Ectodermal cell (in vitro differentiated cells): Measurements from ENCODE around the gene RALA.

Experiments used
- H3K27ac ChIP-seq: 2 replicates; pipeline ENCODE4 v1.7.0; 2013; ENCODE audit warnings: mild to moderate bottlenecking, low read depth, low read length; ENCODE audit not compliant: insufficient read depth, poor library complexity, severe bottlenecking
- H3K27me3 ChIP-seq: 2 replicates; pipeline ENCODE4 v1.7.0; 2013; ENCODE audit warnings: mild to moderate bottlenecking, low read length; ENCODE audit not compliant: insufficient read depth, control insufficient read depth, poor library complexity, severe bottlenecking
- H3K36me3 ChIP-seq: one replicate; pipeline ENCODE4 v1.7.0; 2013; ENCODE audit warnings: low read length; ENCODE audit not compliant: control insufficient read depth, insufficient read depth
- H3K4me1 ChIP-seq: one replicate; pipeline ENCODE4 v1.7.0; 2013; ENCODE audit warnings: low read length; ENCODE audit not compliant: control insufficient read depth, insufficient read depth
- H3K4me3 ChIP-seq: 2 replicates; pipeline ENCODE4 v1.7.0; 2013; ENCODE audit warnings: low read depth, low read length, control low read depth; ENCODE audit not compliant: insufficient read depth
- H3K9me3 ChIP-seq: 2 replicates; pipeline ENCODE4 v1.7.0; 2013; ENCODE audit warnings: mild to moderate bottlenecking, low read length, moderate library complexity; ENCODE audit not compliant: control insufficient read depth
- WGBS, 2 experiments: methylation state at CpG; one replicate each; pipeline ENCODE4 v1.1.7; 2013; ENCODE audit warnings: missing lambda C conversion rate in 2 of 2; 5-methylcytosine and 5-hydroxymethylcytosine counted together

The RALA gene

DNA sequence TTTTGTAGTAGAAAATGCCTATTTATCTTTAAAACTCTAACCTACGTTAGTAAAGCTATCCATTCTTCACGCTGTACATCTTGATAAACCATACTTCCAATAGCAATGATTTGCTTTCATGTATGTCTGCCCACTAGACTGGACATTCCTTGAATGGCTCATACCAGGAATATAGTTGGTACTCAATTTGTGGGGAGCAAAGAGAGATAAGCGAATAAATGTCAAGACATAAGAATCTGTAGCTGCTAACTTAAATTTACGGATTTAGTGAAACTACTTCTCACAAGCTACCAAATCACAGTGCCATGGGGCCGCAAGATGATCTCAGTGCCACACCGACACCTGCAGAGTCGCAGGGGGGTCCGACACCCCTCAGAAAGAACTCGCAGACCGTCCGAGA, 763 bp upstream of the RALA start:
- H3K9me3 ChIP-seq, result no peaks in the 10 kb centered on the region
- no peaks in the 10 kb centered on the region for H3K36me3 ChIP-seq
- peak overlapping the region; percentile 98 for H3K27ac ChIP-seq
- 28% methylated on average over 11 of the region's 11 CpGs for WGBS, 2 experiments
- H3K27me3 ChIP-seq, result no peaks in the 10 kb centered on the region
- peaks cover 19% of the 10 kb centered on the region for H3K4me1 ChIP-seq
- H3K4me3 ChIP-seq, result peak overlapping the region; percentile 91

GRCh38 chr7:39623732-39624441, 515 bp downstream of the RALA start:
- peaks cover 19% of the 10 kb centered on the region for H3K4me1 ChIP-seq
- WGBS, 2 experiments, result 0% methylated on average over 67 of the region's 68 CpGs
- no peaks in the 10 kb centered on the region for H3K36me3 ChIP-seq
- H3K4me3 ChIP-seq, result peak overlapping the region; percentile 91
- no peaks in the 10 kb centered on the region for H3K9me3 ChIP-seq
- no peaks in the 10 kb centered on the region for H3K27me3 ChIP-seq
- H3K27ac ChIP-seq, result peak overlapping the region; percentile 98

GRCh38 chr7:39624442-39624807, 1.1 kb downstream of the RALA start:
- no peak overlapping the region for H3K27ac ChIP-seq
- peaks cover 19% of the 10 kb centered on the region for H3K4me1 ChIP-seq
- no peaks in the 10 kb centered on the region for H3K27me3 ChIP-seq
- no peaks in the 10 kb centered on the region for H3K36me3 ChIP-seq
- H3K4me3 ChIP-seq, result peak overlapping the region; percentile 91
- 1 to 9% methylated on average over 7 of the region's 7 CpGs for WGBS, 2 experiments
- H3K9me3 ChIP-seq, result no peaks in the 10 kb centered on the region

DNA sequence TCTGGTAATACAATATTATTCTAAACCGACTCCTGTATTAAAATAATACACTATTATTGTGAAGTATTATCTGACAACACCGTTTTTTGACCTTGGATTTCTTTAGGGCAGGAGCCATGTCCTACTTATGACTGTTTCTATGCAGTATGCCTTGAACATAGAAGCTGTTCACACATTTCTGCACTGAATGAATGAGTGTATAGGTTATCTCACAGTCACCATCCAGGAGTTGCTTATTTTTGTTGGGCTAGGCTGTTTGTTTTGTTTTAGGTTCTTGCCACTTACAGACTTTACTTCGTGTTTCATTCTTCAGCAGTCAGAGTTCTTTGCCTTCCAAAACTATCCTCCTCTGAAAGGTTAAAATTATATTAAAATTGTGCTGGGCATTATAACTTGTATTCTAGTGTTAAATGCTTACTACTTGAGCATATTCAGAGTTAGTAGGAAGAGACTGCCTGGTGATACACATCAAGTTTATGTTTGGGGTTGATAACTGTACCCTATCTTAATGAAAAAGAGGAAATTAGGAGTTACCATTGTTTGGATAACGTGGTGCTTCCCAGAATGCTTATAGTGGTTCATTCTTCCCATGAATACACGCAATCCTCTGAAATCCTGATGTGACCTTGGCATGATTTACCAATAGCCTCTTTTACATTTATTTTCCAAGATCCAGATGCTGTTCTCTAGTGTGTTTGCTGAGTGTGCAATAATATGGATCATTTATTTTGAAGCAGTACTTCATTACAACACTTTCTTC, 1.7 kb downstream of the RALA start:
- no peaks in the 10 kb centered on the region for H3K36me3 ChIP-seq
- H3K27me3 ChIP-seq, result no peaks in the 10 kb centered on the region
- no peak overlapping the region for H3K27ac ChIP-seq
- H3K4me3 ChIP-seq, result no peak overlapping the region
- H3K4me1 ChIP-seq, result peaks cover 19% of the 10 kb centered on the region
- 79 to 80% methylated on average over 2 to 5 of the region's 5 CpGs for WGBS, 2 experiments
- H3K9me3 ChIP-seq, result no peaks in the 10 kb centered on the region

- Histone ChIP-seq H3K36me3 (no peaks in the 10 kb centered on the region), H3K27ac (no peak overlapping the region)
- WGBS, 2 experiments, result 90 to 96% methylated on average over 8 of the region's 8 CpGs
Measured at GRCh38 chr7:39631736-39632308, 8.4 kb downstream of the RALA start.

DNA sequence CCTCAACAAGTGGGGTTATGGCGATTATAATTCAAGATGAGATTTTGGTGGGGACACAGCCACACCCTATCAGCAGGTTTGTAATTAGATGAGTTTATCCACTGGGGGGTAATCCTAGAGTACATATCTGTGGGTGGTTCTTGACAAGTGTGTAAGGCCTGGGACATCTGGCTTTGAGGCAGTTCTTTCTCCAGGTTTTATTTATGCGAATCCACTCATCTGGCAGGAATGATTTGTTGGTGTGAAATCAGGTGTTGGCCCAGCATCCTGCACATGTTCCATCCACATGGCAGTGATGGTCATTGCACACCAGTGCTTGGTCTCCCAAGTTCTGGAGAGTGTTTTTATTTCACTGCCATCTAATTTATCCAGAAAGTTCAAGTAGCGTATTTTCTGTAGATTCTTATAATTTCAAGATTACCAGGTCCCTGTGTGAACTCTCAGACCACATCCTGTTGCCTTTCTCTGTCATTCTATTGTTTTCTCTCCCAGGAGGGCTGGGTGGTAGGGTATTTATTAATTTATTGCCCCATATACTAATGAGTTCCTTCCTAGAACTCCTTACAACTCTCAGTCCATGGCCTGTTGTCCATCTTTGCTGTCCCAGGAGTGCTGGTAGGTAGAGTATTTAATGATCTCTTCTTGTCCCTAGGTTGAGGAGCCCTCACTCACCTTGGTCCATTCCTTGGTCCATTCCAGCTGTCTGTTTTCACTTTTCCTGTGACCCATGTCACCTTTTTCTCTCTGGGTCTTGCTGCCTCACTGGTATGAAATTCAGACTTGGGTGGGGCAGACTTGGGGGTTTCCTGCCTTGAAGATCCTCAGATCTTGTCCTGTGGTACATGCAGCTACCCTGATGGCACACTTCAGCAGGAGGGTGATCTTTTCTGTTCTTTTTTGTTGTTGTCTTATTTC, 10.4 kb downstream of the RALA start:
- 97 to 98% methylated on average over 3 of the region's 3 CpGs for WGBS, 2 experiments
- no peak overlapping the region for H3K4me3 ChIP-seq
- H3K4me1 ChIP-seq, result no peaks in the 10 kb centered on the region
- H3K36me3 ChIP-seq, result no peaks in the 10 kb centered on the region
- H3K27me3 ChIP-seq, result no peaks in the 10 kb centered on the region
- H3K27ac ChIP-seq, result no peak overlapping the region
- no peaks in the 10 kb centered on the region for H3K9me3 ChIP-seq

More at GRCh38 chr7:39631736-39632308, 8.4 kb downstream of the RALA start:
- no peaks in the 10 kb centered on the region for H3K27me3 ChIP-seq
- H3K4me3 ChIP-seq, result no peak overlapping the region
- peaks cover 3% of the 10 kb centered on the region for H3K4me1 ChIP-seq
- no peaks in the 10 kb centered on the region for H3K9me3 ChIP-seq

DNA sequence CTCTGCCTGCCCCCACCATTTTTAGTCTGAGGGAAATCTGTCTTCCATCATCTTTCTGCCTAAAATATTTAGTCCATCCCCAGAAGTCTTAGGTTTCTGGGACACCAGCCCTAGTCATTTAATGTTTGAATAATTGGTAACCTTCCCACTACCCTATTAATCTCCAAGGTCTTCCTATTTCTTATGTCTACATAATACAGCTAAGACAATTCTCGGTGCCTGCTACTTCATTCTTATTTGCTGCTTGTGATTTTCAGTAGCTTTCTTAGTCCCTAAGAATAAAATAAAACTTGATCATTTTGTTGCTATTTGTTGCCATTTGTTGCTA, 11.1 kb downstream of the RALA start:
- 95 to 100% methylated on average over 1 of the region's 1 CpG for WGBS, 2 experiments
- H3K36me3 ChIP-seq, result no peaks in the 10 kb centered on the region
- H3K27ac ChIP-seq, result no peak overlapping the region
- H3K9me3 ChIP-seq, result no peaks in the 10 kb centered on the region
- H3K27me3 ChIP-seq, result no peaks in the 10 kb centered on the region
- H3K4me1 ChIP-seq, result no peaks in the 10 kb centered on the region
- H3K4me3 ChIP-seq, result no peak overlapping the region

DNA sequence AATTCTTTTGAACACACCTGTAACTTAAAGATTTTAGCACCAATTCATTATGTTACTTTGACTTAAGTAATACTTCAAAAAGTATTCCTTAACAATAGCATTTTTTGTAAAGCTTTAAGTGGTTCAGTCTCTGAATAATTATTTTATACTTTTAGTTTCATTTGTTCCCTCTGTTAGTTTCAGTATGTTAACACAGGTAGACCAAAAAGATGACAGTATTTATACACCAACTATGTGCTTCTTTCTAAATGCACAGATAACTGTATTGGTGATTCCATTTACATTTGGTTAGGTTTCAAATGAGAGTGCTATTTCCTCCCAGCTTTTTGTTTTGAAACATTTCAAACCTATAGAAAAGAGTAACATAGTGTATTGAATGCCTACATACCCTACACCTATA, 14.0 kb downstream of the RALA start:
- Histone ChIP-seq H3K9me3 (no peaks in the 10 kb centered on the region), H3K27ac (no peak overlapping the region), H3K36me3 (no peaks in the 10 kb centered on the region), H3K4me1 (peaks cover 11% of the 10 kb centered on the region), H3K4me3 (no peak overlapping the region), H3K27me3 (no peaks in the 10 kb centered on the region)

DNA sequence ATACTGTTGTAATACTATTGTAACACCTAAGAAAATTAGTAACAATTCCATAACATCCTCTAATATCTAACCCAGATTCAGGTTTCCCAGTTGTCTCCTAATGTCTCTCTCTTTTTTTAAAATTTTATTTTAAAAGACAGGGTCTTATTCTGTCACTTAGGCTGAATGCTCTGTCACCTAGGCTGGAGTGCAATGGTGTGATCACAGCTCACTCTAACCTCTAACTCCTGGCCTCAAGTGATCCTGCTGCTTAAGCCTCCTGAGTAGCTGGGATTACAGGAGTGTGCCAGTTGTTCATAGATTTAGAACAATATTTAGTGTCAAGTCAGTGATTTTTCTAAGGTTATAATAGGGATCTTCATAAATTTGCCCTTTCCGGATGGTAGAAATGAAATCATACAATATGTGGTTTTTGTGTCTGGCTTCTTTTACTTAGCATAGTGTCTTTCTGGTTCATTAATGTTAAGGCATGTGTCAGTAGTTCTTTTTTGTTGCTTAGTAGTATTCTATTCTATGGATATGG, 14.7 kb downstream of the RALA start:
- Histone ChIP-seq H3K36me3 (no peaks in the 10 kb centered on the region), H3K27me3 (no peaks in the 10 kb centered on the region)

More for the DNA sequence above, 14.7 kb downstream of the RALA start:
- Histone ChIP-seq H3K4me3 (no peak overlapping the region), H3K4me1 (peaks cover 15% of the 10 kb centered on the region), H3K27ac (no peak overlapping the region), H3K9me3 (no peaks in the 10 kb centered on the region)
- 100% methylated on average over 1 of the region's 1 CpG for WGBS, 2 experiments
